ENCODE results near the gene ESPL1. TPM values are rescaled to one million over a fixed set of nuclear protein-coding genes. Genes with fewer than 3 reads are reported as not detected.

Gene ESPL1
- total and polyA plus RNA-seq, 4 donors = 0.77 to 6.7 (median 1.5) TPM

DNA sequence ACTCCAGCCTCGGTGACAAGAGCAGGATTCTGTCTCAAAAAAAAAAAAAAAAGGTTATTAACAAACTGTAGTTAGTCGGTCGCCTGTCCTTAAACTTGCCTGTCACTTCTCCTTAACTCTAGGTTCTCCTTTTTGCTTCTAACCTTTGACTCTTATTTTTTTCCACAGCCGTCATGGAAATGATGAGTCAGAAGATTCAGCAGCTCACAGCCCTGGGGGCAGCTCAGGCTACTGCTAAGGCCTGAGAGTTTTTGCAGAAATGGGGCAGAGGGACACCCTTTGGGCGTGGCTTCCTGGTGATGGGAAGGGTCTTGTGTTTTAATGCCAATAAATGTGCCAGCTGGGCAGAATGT is 31.0 kb downstream of the ESPL1 start:
- H3K9ac ChIP-seq (ENCODE audit: insufficient read depth in 1 of 2, low read length in 2 of 2) = no peak overlapping the region

DNA sequence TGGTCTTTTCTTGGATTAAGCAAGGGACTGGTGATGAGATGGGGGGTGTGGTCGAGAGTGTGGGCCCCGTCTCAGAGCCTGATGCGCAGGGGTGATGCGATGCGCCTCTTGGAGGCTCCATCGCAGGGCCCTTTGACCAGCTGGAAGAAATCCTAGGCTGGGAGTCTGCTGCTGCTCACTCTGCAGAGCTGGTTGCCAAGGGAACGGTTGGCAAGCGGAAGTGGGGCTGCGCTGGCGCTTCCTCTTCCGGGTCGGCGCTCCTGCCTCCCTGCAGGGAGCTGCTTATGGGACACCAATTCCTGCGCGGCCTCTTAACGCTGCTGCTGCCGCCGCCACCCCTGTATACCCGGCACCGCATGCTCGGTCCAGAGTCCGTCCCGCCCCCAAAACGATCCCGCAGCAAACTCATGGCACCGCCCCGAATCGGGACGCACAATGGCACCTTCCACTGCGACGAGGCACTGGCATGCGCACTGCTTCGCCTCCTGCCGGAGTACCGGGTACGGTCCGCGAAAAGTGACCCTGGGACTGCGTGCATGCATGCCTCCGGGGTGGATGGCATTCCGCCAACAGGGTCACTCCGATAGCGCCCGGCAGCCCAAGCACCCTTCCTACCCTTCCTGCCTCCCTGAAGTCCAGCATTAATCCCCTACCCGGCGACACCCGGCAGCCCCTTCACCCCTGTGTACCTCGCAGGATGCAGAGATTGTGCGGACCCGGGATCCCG is 31.5 kb downstream of the ESPL1 start, which contains the start of gene MYG1:
Gene MYG1, plus strand, starts transcription at position 242 of the 727 bp plus-strand sequence. Its CDS starts 43 bp downstream, at position 285.
- Histone ChIP-seq H3K36me3 (ENCODE audit: control insufficient read depth in 4 of 4, insufficient read depth in 4 of 4, low read length in 4 of 4) (peaks cover 2 to 30% (median 12%) of the 10 kb centered on the region in 4 donors), H3K27me3 (ENCODE audit: control insufficient read depth in 3 of 3, insufficient read depth in 3 of 3, low read length in 2 of 3) (no peaks in the 10 kb centered on the region), H3K9me3 (ENCODE audit: control insufficient read depth in 4 of 4, insufficient read depth in 3 of 4, low read length in 3 of 4) (no peaks in the 10 kb centered on the region), H3K4me3 (peak within 1 kb of the TSS; percentile 62), H3K9ac (ENCODE audit: insufficient read depth in 1 of 2, low read length in 2 of 2) (peak within 1 kb of the TSS; percentile 51 to 81), H3K4me1 (ENCODE audit: control insufficient read depth in 5 of 5, insufficient read depth in 5 of 5, low read length in 5 of 5) (peaks cover 5 to 29% (median 10%) of the 10 kb centered on the region in 5 donors), H3K27ac (ENCODE audit: low read depth in 1 of 2, low read length in 1 of 2) (peak within 1 kb of the TSS; percentile 21 to 66)
- ATAC-seq (ENCODE audit: insufficient read depth, low FRiP score) = peak; percentile 88
- peak; percentile 94 to 96 (median 94) for DNase-seq
- WGBS, 2 donors = 2 to 3% methylated on average over 51 of the region's 51 CpGs
- TF ChIP-seq, protein P1, sequence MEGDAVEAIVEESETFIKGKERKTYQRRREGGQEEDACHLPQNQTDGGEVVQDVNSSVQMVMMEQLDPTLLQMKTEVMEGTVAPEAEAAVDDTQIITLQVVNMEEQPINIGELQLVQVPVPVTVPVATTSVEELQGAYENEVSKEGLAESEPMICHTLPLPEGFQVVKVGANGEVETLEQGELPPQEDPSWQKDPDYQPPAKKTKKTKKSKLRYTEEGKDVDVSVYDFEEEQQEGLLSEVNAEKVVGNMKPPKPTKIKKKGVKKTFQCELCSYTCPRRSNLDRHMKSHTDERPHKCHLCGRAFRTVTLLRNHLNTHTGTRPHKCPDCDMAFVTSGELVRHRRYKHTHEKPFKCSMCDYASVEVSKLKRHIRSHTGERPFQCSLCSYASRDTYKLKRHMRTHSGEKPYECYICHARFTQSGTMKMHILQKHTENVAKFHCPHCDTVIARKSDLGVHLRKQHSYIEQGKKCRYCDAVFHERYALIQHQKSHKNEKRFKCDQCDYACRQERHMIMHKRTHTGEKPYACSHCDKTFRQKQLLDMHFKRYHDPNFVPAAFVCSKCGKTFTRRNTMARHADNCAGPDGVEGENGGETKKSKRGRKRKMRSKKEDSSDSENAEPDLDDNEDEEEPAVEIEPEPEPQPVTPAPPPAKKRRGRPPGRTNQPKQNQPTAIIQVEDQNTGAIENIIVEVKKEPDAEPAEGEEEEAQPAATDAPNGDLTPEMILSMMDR (IDR thresholded peaks at IDR 0.05; ENCODE audit: control extremely low read depth, extremely low read depth) = no peak

More for the DNA sequence above, 31.0 kb downstream of the ESPL1 start:
- no peak overlapping the region for H3K4me3 ChIP-seq
- ATAC-seq (ENCODE audit: insufficient read depth, low FRiP score) (no peak), DNase-seq (peak in 1 of 3 donors; percentile 35)
- WGBS, 2 donors = 37 to 61% methylated on average over 5 of the region's 5 CpGs
- peaks cover 2 to 30% (median 12%) of the 10 kb centered on the region in 4 donors for H3K36me3 ChIP-seq (ENCODE audit: control insufficient read depth in 4 of 4, insufficient read depth in 4 of 4, low read length in 4 of 4)
- H3K9me3 ChIP-seq (ENCODE audit: control insufficient read depth in 4 of 4, insufficient read depth in 3 of 4, low read length in 3 of 4) = no peaks in the 10 kb centered on the region
- H3K27me3 ChIP-seq (ENCODE audit: control insufficient read depth in 3 of 3, insufficient read depth in 3 of 3, low read length in 2 of 3) = no peaks in the 10 kb centered on the region
- TF ChIP-seq, protein P1 (IDR thresholded peaks at IDR 0.05; ENCODE audit: control extremely low read depth, extremely low read depth) = no peak
- peak overlapping the region; percentile 21 to 66 for H3K27ac ChIP-seq (ENCODE audit: low read depth in 1 of 2, low read length in 1 of 2)
- H3K4me1 ChIP-seq (ENCODE audit: control insufficient read depth in 5 of 5, insufficient read depth in 5 of 5, low read length in 5 of 5) = peaks cover 5 to 31% (median 10%) of the 10 kb centered on the region in 5 donors

DNA sequence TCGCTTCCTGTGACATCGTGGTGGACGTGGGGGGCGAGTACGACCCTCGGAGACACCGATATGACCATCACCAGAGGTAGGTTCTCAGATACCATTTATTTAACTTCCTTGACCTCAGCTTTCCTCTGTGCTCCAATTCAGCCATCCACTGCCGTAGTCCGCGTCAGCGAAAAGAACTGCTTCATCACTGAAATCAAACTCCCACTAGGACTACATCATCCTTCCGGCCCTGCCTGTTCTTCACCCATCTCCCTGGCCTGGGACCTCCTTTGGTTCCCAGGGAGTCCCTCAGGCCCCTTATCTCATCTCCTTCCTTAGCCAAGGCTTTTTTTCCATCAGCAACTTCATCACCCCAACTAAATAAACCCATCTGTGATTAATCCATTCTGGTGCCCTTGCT is 32.1 kb downstream of the ESPL1 start:
- 3% methylated on average over 12 of the region's 12 CpGs for WGBS, 2 donors
- no peaks in the 10 kb centered on the region for H3K27me3 ChIP-seq (ENCODE audit: control insufficient read depth in 3 of 3, insufficient read depth in 3 of 3, low read length in 2 of 3)
- peak overlapping the region; percentile 21 to 65 for H3K27ac ChIP-seq (ENCODE audit: low read depth in 1 of 2, low read length in 1 of 2)
- H3K9me3 ChIP-seq (ENCODE audit: control insufficient read depth in 4 of 4, insufficient read depth in 3 of 4, low read length in 3 of 4) = no peaks in the 10 kb centered on the region
- H3K4me1 ChIP-seq (ENCODE audit: control insufficient read depth in 5 of 5, insufficient read depth in 5 of 5, low read length in 5 of 5) = peaks cover 5 to 24% (median 10%) of the 10 kb centered on the region in 5 donors
- H3K4me3 ChIP-seq = peak overlapping the region; percentile 62
- no peak for ATAC-seq (ENCODE audit: insufficient read depth, low FRiP score)
- peaks cover 2 to 32% (median 12%) of the 10 kb centered on the region in 4 donors for H3K36me3 ChIP-seq (ENCODE audit: control insufficient read depth in 4 of 4, insufficient read depth in 4 of 4, low read length in 4 of 4)
- TF ChIP-seq, protein P1 (IDR thresholded peaks at IDR 0.05; ENCODE audit: control extremely low read depth, extremely low read depth) = no peak
- no peak for DNase-seq
- H3K9ac ChIP-seq (ENCODE audit: insufficient read depth in 1 of 2, low read length in 2 of 2) = peak overlapping the region; percentile 51 to 81

All from lung (tissue), 12 donors.